HepG2 (cell line): ENCODE data around the gene IRS1. TPM values are rescaled to one million over a fixed set of nuclear protein-coding genes. Genes with fewer than 3 reads are reported as not detected.

Experiments
- ATAC-seq: fragments of 200-7000 bp; cut with Tn5 transposase; 3 replicates; pipeline ENCODE4 v1.9.1; 2020; ENCODE audit warnings: mild to moderate bottlenecking, moderate library complexity
- BruUV-seq: library from RNA; stranded (reverse); fragments of 400-500 nt; replicated peaks from 2 replicates; lab custom pipeline; 2021; lab: Mats Ljungman, UMichigan
- CTCF ChIA-PET: fragments of 300-600 bp; formaldehyde crosslinking; extraction: SDS; loops from one replicate; lab custom pipeline; 2021; ENCODE audit warnings: low total read pairs, inconsistent platforms, low intra/inter-chr PET ratio; lab: Yijun Ruan, JAX
- POLR2A ChIA-PET: fragments of 350-600 bp; sonication (Branson Sonifier 250); formaldehyde crosslinking; loops from one replicate; lab custom pipeline; 2020; ENCODE audit warnings: antibody characterized with exemption, inconsistent platforms; lab: Yijun Ruan, JAX
- DNase-seq: peaks from one replicate; pipeline ENCODE4 v3.0.0-alpha.2; 2015; ENCODE audit warnings: low spot score
- FAIRE-seq: peaks from 3 replicates; lab custom pipeline; 2011; peaks lifted over from hg19 to GRCh38; lab: Jason Lieb, UNC
- H2AFZ ChIP-seq: one replicate; pipeline ENCODE4 v1.6.1; 2011; ENCODE audit warnings: low read length, inconsistent platforms
- H3K27ac ChIP-seq: fragments of 300-600 bp; 3 replicates; pipeline ENCODE4 v1.8.0; 2011; ENCODE audit warnings: mixed run types, mild to moderate bottlenecking, mixed read lengths, low read length, inconsistent platforms; ENCODE audit not compliant: insufficient read depth; ENCODE audit errors: extremely low read length
- H3K27me3 ChIP-seq, 2 experiments: fragments of 200-600 bp in 1 of 2; 2 replicates in 1 of 2; 3 replicates in 1 of 2; pipeline versions ENCODE4 v1.6.0 to v1.8.0; 2011; ENCODE audit warnings: low read length in 2 of 2, mild to moderate bottlenecking in 2 of 2, moderate library complexity in 2 of 2, inconsistent platforms in 1 of 2; ENCODE audit not compliant: insufficient read depth in 2 of 2, control insufficient read depth in 1 of 2
- H3K36me3 ChIP-seq, 2 experiments: fragments of 200-600 bp in 1 of 2; replicated peaks in 1 of 2; 2 replicates in 1 of 2; 3 replicates in 1 of 2; pipeline versions ENCODE4 v1.5.1 to v1.8.0; 2011; ENCODE audit warnings: low read length in 2 of 2, inconsistent platforms in 1 of 2; ENCODE audit not compliant: insufficient read depth in 2 of 2, control insufficient read depth in 1 of 2
- H3K4me1 ChIP-seq: 2 replicates; pipeline ENCODE4 v1.5.1; 2012; ENCODE audit warnings: low read length, inconsistent platforms; ENCODE audit not compliant: insufficient read depth
- H3K4me2 ChIP-seq: 2 replicates; pipeline ENCODE4 v1.6.0; 2011; ENCODE audit warnings: low read depth, low read length, inconsistent platforms
- H3K4me3 ChIP-seq, 3 experiments: fragments of 200-600 bp in 1 of 3; sonication (generic), shearing (Covaris generic) in 1 of 3; replicated peaks in 1 of 3; 2 replicates each; pipeline ENCODE4 v1.5.1; 2011 to 2016; ENCODE audit warnings: low read length in 3 of 3, inconsistent platforms in 2 of 3, low read depth in 2 of 3, mild to moderate bottlenecking in 2 of 3, control low read depth in 1 of 3, mixed read lengths in 1 of 3; ENCODE audit not compliant: insufficient read depth in 1 of 3
- H3K79me2 ChIP-seq: one replicate; pipeline ENCODE4 v1.6.1; 2011; ENCODE audit warnings: low read length, inconsistent platforms; ENCODE audit not compliant: insufficient read depth
- H3K9ac ChIP-seq: 2 replicates; pipeline ENCODE4 v1.6.0; 2011; ENCODE audit warnings: mild to moderate bottlenecking, low read depth, low read length, inconsistent platforms; ENCODE audit not compliant: insufficient read depth
- H3K9me3 ChIP-seq: 2 replicates; pipeline ENCODE4 v1.5.1; 2012; ENCODE audit warnings: mild to moderate bottlenecking, low read length
- H4K20me1 ChIP-seq: 2 replicates; pipeline ENCODE4 v1.6.0; 2011; ENCODE audit warnings: inconsistent platforms, mild to moderate bottlenecking, low read length, moderate library complexity; ENCODE audit not compliant: insufficient read depth
- BCL6 ChIP-seq: IDR thresholded peaks from 2 replicates; pipeline ENCODE4 v1.6.1; 2016; ENCODE audit warnings: missing genetic modification reagents, missing compliant biosample characterization
- DNMT3B ChIP-seq: conservative IDR thresholded peaks from 2 replicates; pipeline ENCODE4 v1.6.1; 2016; ENCODE audit warnings: missing biosample characterization, control low read depth
- EHMT2 ChIP-seq: fragments of 200-600 bp; sonication (generic); IDR thresholded peaks from 2 replicates; pipeline ENCODE4 v1.7.0; 2017; ENCODE audit warnings: antibody characterized with exemption, low read depth, low read length, borderline replicate concordance
- NFIB ChIP-seq: sonication (generic); formaldehyde crosslinking; IDR thresholded peaks from 2 replicates; pipeline ENCODE4 v1.9.0; 2021; ENCODE audit warnings: missing genetic modification reagents, mild to moderate bottlenecking, borderline replicate concordance
- PRPF4 ChIP-seq: fragments of 200-400 bp; formaldehyde crosslinking; IDR thresholded peaks from 2 replicates; pipeline ENCODE4 v1.6.1; 2016; ENCODE audit warnings: low read length, low read depth; ENCODE audit not compliant: poor library complexity, severe bottlenecking
- SOX13 ChIP-seq, 3 experiments: fragments of 450-650 bp in 1 of 3; sonication (generic) in 1 of 3; formaldehyde crosslinking in 1 of 3; IDR thresholded peaks in 2 of 3; conservative IDR thresholded peaks in 1 of 3; 2 replicates each; pipeline versions ENCODE4 v1.5.0 to v1.6.1; 2016 to 2020; ENCODE audit warnings: antibody characterized with exemption in 1 of 3, mild to moderate bottlenecking in 1 of 3, missing compliant biosample characterization in 1 of 3, missing genetic modification reagents in 1 of 3, moderate library complexity in 1 of 3
- THAP9 ChIP-seq: sonication (generic); formaldehyde crosslinking; IDR thresholded peaks from 2 replicates; pipeline ENCODE4; 2020; ENCODE audit warnings: missing genetic modification reagents, mild to moderate bottlenecking, borderline replicate concordance
- YEATS4 ChIP-seq: sonication (generic); formaldehyde crosslinking; IDR thresholded peaks from 2 replicates; pipeline ENCODE4 v1.4.0; 2020; ENCODE audit warnings: missing genetic modification reagents, borderline replicate concordance
- ZBTB39 ChIP-seq: sonication (generic); formaldehyde crosslinking; IDR thresholded peaks from 2 replicates; pipeline ENCODE4 v1.5.0; 2020; ENCODE audit warnings: missing genetic modification reagents
- ZFY ChIP-seq: sonication (generic); formaldehyde crosslinking; IDR thresholded peaks from 2 replicates; pipeline ENCODE4 v1.4.0; 2020; ENCODE audit warnings: missing genetic modification reagents
- ZNF280B ChIP-seq: sonication (generic); formaldehyde crosslinking; IDR thresholded peaks from 2 replicates; pipeline ENCODE4 v1.5.0; 2020; ENCODE audit warnings: missing genetic modification reagents, mild to moderate bottlenecking, borderline replicate concordance
- ZNF367 ChIP-seq: sonication (generic); formaldehyde crosslinking; IDR thresholded peaks from 2 replicates; pipeline ENCODE4 v1.4.0; 2020; ENCODE audit warnings: missing genetic modification reagents, borderline replicate concordance
- ZNF670 ChIP-seq: sonication (generic); formaldehyde crosslinking; IDR thresholded peaks from 2 replicates; pipeline ENCODE4 v1.8.0; 2022; ENCODE audit warnings: mild to moderate bottlenecking, missing genetic modification reagents, borderline replicate concordance
- WGBS: methylation state at CpG from one replicate; pipeline ENCODE4 v1.1.6; 2017; ENCODE audit warnings: low lambda C conversion rate; 5-methylcytosine and 5-hydroxymethylcytosine counted together
- in situ Hi-C: cut with HindIII; loops from 2 replicates; pipeline ENCODE4 v1.10.0; 2017; ENCODE audit warnings: low pct_unique_long_range_greater_than_20kb; ENCODE audit not compliant: extremely low pct_ligation_motif_present
- intact Hi-C: fragments of 100-400 bp; cut with micrococcal nuclease; formaldehyde crosslinking; loops from one replicate; pipeline ENCODE4 v1.10.0; 2022; ENCODE audit not compliant: unreplicated experiment
- polyA plus RNA-seq, 8 experiments: library from polyadenylated mRNA; depleted of rRNA in 3 of 8; stranded (reverse) in 7 of 8; unstranded in 1 of 8; fragments of >200 nt; fragmentation: Illumina TruSeq in 4 of 8; extraction: Trizol in 4 of 8; gene quantifications; 2 replicates each; pipeline versions ENCODE4 v1.2.1 to v1.2.3, GENCODE V29; 2011 to 2016; ENCODE audit warnings: low read depth in 4 of 8, missing spikeins in 1 of 8, mixed read lengths in 1 of 8; ENCODE audit not compliant: insufficient read depth in 1 of 8
- total RNA-seq, 5 experiments: library from RNA; depleted of rRNA; stranded (reverse); fragments of >200 nt; fragmentation: Illumina TruSeq; extraction: Trizol; gene quantifications; 2 replicates each; pipeline ENCODE4 v1.2.3, GENCODE V29; 2016; ENCODE audit warnings: low read depth in 1 of 5

IRS1 gene
- total and polyA plus RNA-seq, 2 of the 13 experiments (the other 11 are each of a cell fraction or from before 2014, with no cell fraction given) = 8.7 to 9.0 TPM

GRCh38 chr2:226835796-226836547 lies 36.4 kb upstream of the IRS1 start, which contains the start of gene RHBDD1 (continued):
- no peak for TF ChIP-seq NFIB (CRISPR knock-in tag)
- TF ChIP-seq, all 625 proteins: peak for 255

GRCh38 chr2:226835420-226835795 lies 35.8 kb upstream of the IRS1 start:
- peak; percentile 15 for ATAC-seq
- H3K9me3 ChIP-seq = no peaks in the 10 kb centered on the region
- in situ Hi-C loops (no loop called here), intact Hi-C loops (no loop called here)
- POLR2A ChIA-PET = interaction anchor here (1.0 to 2.7 kb wide), 2 partner anchors 11 to 35 kb away, joined by 4 to 15 read pairs; no protein-coding TSS in a partner anchor
- CTCF ChIA-PET = no interaction called here
- H3K4me2 ChIP-seq = peak overlapping the region; percentile 88
- peak overlapping the region; percentile 76 for H3K9ac ChIP-seq
- H3K4me3 ChIP-seq = peak overlapping the region in 2 of 3 experiments; percentile 68 to 77; a peak in 2 of 6 replicates
- FAIRE-seq = no peak
- H3K4me1 ChIP-seq = peaks cover 36% of the 10 kb centered on the region
- BruUV-seq = TSS peak; percentile 64
- H3K36me3 ChIP-seq = no peaks in the 10 kb centered on the region
- H3K27ac ChIP-seq = peak overlapping the region; percentile 59
- no peaks in the 10 kb centered on the region for H3K79me2 ChIP-seq
- H3K27me3 ChIP-seq = no peaks in the 10 kb centered on the region
- no peaks in the 10 kb centered on the region for H4K20me1 ChIP-seq
- no peak overlapping the region for H2AFZ ChIP-seq
- 98% methylated on average over 26 of the region's 26 CpGs for WGBS
- DNase-seq = no peak
- no peak for TF ChIP-seq YEATS4 (CRISPR knock-in tag)
- TF ChIP-seq ZNF280B (CRISPR knock-in tag) = no peak
- no peak for TF ChIP-seq ZNF670 (CRISPR knock-in tag)
- TF ChIP-seq SOX13 (IDR thresholded peaks at IDR 0.05) = no peak
- TF ChIP-seq SOX13 (CRISPR knock-in tag; conservative IDR thresholded peaks at IDR 0.05 in 1 of 2, IDR thresholded peaks at IDR 0.05 in 1 of 2) = no peak
- TF ChIP-seq EHMT2 = no peak
- TF ChIP-seq PRPF4 = peak; percentile 90
- no peak for TF ChIP-seq DNMT3B (CRISPR knock-in tag)
- TF ChIP-seq ZFY (CRISPR knock-in tag) = no peak
- TF ChIP-seq ZBTB39 (CRISPR knock-in tag) = no peak
- TF ChIP-seq THAP9 = no peak
- no peak for TF ChIP-seq ZNF367 (CRISPR knock-in tag)
- TF ChIP-seq BCL6 (CRISPR knock-in tag) = no peak
